Measurements from ENCODE around the gene SYTL3. TPM values are rescaled to one million over a fixed set of nuclear protein-coding genes. Genes with fewer than 3 reads are reported as not detected.

Gene SYTL3
- polyA plus RNA-seq, 1 of the 3 experiments (the other 2 are of a cell fraction): 2.3 TPM

DNA sequence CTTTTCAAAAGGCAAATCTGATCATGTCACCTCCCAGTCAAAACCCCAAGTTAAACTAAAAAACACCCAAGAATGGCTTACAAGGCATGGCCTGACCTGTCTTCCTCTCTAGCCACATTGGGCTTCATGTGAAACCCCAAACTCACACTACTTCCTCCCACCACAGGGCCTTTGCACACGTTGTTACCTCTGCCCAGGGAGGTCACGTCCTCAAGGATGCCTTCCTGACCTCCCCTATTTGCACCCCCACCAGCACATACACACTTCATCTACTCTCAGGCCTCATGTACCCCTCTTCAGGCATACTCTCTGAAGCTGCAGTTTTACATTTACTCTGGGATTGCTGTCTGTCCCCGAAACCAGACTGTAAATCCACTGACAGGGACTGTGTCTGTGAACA lies 163.2 kb downstream of the SYTL3 start:
- DNase-seq: no peak
- H3K27me3 ChIP-seq (ENCODE audit: insufficient read depth): no peaks in the 10 kb centered on the region
- no peaks in the 10 kb centered on the region for H3K9me2 ChIP-seq
- peaks cover 41% of the 10 kb centered on the region for H4K20me1 ChIP-seq (ENCODE audit: insufficient read depth)
- H3K4me3 ChIP-seq (ENCODE audit: low read depth in 2 of 2, low read length in 1 of 2): no peak overlapping the region
- ChIA-PET POLR2A (no interaction called here), CTCF (interaction anchor here (1.0 to 1.4 kb wide), 2 partner anchors 109 to 122 kb away, joined by 3 read pairs; no protein-coding TSS in a partner anchor)
- H3K9me3 ChIP-seq: no peaks in the 10 kb centered on the region; the same call in 1 of the 2 replicates
- no peak overlapping the region for H3K27ac ChIP-seq (ENCODE audit: low read depth in 2 of 2, low read length in 1 of 2)
- H3K36me3 ChIP-seq (replicated peaks in 1 of 2; ENCODE audit: control insufficient read depth in 1 of 2, insufficient read depth in 2 of 2, low read length in 1 of 2): peaks cover 20 to 22% of the 10 kb centered on the region in 2 experiments
- H3F3A ChIP-seq (replicated peaks; ENCODE audit: insufficient read depth): peaks cover 3% of the 10 kb centered on the region
- H3K79me2 ChIP-seq (ENCODE audit: insufficient read depth): peaks cover 100% of the 10 kb centered on the region
- H2AFZ ChIP-seq (ENCODE audit: low read depth): no peak overlapping the region
- WGBS (ENCODE audit: low lambda C conversion rate): 87% methylated on average over 3 of the region's 3 CpGs
- H3K4me1 ChIP-seq (ENCODE audit: control insufficient read depth in 1 of 2, insufficient read depth in 2 of 2, low read depth in 1 of 2, low read length in 1 of 2): peaks cover 24 to 28% of the 10 kb centered on the region in 2 experiments; a peak in 2 of 4 replicates
- H3K9ac ChIP-seq: no peak overlapping the region
- H3K4me2 ChIP-seq: no peak overlapping the region
- TF ChIP-seq RAD21 (IDR thresholded peaks at IDR 0.05; ENCODE audit: low read length): no peak
- TF ChIP-seq, protein P1, sequence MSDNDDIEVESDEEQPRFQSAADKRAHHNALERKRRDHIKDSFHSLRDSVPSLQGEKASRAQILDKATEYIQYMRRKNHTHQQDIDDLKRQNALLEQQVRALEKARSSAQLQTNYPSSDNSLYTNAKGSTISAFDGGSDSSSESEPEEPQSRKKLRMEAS (IDR thresholded peaks at IDR 0.05; ENCODE audit: low read depth): no peak
- TF ChIP-seq FOSL2 (IDR thresholded peaks at IDR 0.05; ENCODE audit: borderline replicate concordance, low read depth): no peak
- no peak for TF ChIP-seq EP300 (IDR thresholded peaks at IDR 0.05; ENCODE audit: borderline replicate concordance in 1 of 2, low read depth in 1 of 2, low read length in 1 of 2)
- TF ChIP-seq FOXJ3 (CRISPR knock-in tag; IDR thresholded peaks at IDR 0.05): no peak
- TF ChIP-seq, protein P2, sequence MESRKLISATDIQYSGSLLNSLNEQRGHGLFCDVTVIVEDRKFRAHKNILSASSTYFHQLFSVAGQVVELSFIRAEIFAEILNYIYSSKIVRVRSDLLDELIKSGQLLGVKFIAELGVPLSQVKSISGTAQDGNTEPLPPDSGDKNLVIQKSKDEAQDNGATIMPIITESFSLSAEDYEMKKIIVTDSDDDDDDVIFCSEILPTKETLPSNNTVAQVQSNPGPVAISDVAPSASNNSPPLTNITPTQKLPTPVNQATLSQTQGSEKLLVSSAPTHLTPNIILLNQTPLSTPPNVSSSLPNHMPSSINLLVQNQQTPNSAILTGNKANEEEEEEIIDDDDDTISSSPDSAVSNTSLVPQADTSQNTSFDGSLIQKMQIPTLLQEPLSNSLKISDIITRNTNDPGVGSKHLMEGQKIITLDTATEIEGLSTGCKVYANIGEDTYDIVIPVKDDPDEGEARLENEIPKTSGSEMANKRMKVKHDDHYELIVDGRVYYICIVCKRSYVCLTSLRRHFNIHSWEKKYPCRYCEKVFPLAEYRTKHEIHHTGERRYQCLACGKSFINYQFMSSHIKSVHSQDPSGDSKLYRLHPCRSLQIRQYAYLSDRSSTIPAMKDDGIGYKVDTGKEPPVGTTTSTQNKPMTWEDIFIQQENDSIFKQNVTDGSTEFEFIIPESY (IDR thresholded peaks at IDR 0.05; ENCODE audit: borderline replicate concordance, low read depth): no peak
- TF ChIP-seq, protein P3, sequence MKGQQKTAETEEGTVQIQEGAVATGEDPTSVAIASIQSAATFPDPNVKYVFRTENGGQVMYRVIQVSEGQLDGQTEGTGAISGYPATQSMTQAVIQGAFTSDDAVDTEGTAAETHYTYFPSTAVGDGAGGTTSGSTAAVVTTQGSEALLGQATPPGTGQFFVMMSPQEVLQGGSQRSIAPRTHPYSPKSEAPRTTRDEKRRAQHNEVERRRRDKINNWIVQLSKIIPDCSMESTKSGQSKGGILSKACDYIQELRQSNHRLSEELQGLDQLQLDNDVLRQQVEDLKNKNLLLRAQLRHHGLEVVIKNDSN (IDR thresholded peaks at IDR 0.05; ENCODE audit: borderline replicate concordance, low read depth): no peak
- no peak for TF ChIP-seq POLR2AphosphoS5 (IDR thresholded peaks at IDR 0.05; ENCODE audit: low read depth, low read length)
- no peak for TF ChIP-seq SIN3A (IDR thresholded peaks at IDR 0.05; ENCODE audit: borderline replicate concordance, low read depth, low read length)
- no peak for TF ChIP-seq NRF1 (IDR thresholded peaks at IDR 0.05; ENCODE audit: low read depth, low read length)
- TF ChIP-seq, protein P4, sequence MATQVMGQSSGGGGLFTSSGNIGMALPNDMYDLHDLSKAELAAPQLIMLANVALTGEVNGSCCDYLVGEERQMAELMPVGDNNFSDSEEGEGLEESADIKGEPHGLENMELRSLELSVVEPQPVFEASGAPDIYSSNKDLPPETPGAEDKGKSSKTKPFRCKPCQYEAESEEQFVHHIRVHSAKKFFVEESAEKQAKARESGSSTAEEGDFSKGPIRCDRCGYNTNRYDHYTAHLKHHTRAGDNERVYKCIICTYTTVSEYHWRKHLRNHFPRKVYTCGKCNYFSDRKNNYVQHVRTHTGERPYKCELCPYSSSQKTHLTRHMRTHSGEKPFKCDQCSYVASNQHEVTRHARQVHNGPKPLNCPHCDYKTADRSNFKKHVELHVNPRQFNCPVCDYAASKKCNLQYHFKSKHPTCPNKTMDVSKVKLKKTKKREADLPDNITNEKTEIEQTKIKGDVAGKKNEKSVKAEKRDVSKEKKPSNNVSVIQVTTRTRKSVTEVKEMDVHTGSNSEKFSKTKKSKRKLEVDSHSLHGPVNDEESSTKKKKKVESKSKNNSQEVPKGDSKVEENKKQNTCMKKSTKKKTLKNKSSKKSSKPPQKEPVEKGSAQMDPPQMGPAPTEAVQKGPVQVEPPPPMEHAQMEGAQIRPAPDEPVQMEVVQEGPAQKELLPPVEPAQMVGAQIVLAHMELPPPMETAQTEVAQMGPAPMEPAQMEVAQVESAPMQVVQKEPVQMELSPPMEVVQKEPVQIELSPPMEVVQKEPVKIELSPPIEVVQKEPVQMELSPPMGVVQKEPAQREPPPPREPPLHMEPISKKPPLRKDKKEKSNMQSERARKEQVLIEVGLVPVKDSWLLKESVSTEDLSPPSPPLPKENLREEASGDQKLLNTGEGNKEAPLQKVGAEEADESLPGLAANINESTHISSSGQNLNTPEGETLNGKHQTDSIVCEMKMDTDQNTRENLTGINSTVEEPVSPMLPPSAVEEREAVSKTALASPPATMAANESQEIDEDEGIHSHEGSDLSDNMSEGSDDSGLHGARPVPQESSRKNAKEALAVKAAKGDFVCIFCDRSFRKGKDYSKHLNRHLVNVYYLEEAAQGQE (IDR thresholded peaks at IDR 0.05; ENCODE audit: low read depth, low read length): no peak
- no peak for TF ChIP-seq FOXM1 (IDR thresholded peaks at IDR 0.05; ENCODE audit: low read depth)
- no peak for TF ChIP-seq CHD2 (IDR thresholded peaks at IDR 0.05; ENCODE audit: low read length, partially characterized antibody)
- TF ChIP-seq SMC3 (IDR thresholded peaks at IDR 0.05; ENCODE audit: low read depth, low read length): no peak
- no peak for TF ChIP-seq RXRA (IDR thresholded peaks at IDR 0.05; ENCODE audit: borderline replicate concordance, low read depth)

Small RNA genes lying within 50 kb of the gene (small RNA-seq; reads per million reads assigned to genes)
- gene MIR3918 (0 reads per million in 7 experiments), gene MIR7161 (0 reads per million in 7 experiments)

Other genes starting within 250 kb of the SYTL3 start
- 19.5 and 29.5 TPM in 2 replicates for gene TMEM181, start 90.0 kb upstream of the SYTL3 start, polyA plus RNA-seq (2012; rRNA removed)
- gene DYNLT1, start 5.3 kb upstream of the SYTL3 start, polyA plus RNA-seq (2012; rRNA removed): 306 and 390 TPM in 2 replicates
- gene EZR, start 169.3 kb downstream of the SYTL3 start, polyA plus RNA-seq (2012; rRNA removed): 84.3 and 92.0 TPM in 2 replicates